NB4 (cell line): ENCODE data around the gene NELFA.
"Not testable (repeated sequence)": the region's sequence is repeated elsewhere in the genome, so short reads cannot be mapped to it uniquely, and the experiment has no call there.

Experiments
- MYC ChIP-seq: IDR thresholded peaks from 2 replicates; pipeline ENCODE4 v1.6.1; 2011; ENCODE audit warnings: low read depth, low read length
- POLR2A ChIP-seq: IDR thresholded peaks from 2 replicates; pipeline ENCODE4 v1.6.1; 2011; ENCODE audit warnings: mild to moderate bottlenecking; ENCODE audit not compliant: insufficient read length; ENCODE audit errors: extremely low read depth
- TF ChIP-seq, protein P1 (sequence below): IDR thresholded peaks from 2 replicates; pipeline ENCODE4 v1.6.1; 2011; ENCODE audit warnings: low read depth, low read length
- TF ChIP-seq, protein P2 (sequence below): IDR thresholded peaks from one replicate; pipeline ENCODE4 v1.5.1; 2012; ENCODE audit warnings: low read depth, low read length

DNA sequence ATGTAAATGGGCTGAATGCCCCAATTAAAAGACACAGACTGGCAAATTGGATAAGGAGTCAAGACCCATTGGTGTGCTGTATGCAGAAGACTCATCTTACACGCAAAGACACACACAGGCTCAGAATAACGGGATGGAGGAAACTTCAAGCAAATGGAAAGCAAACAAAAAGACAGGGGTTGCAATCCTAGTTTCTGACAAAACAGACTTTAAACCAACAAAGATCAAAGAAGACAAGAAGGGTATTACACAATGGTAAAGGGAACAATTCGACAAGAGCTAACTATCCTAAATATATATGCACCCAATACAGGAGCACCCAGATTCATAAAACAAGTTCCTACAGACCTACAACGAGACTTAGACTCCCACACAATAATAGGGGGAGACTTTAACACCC, 9.5 kb downstream of the NELFA start:
- TF ChIP-seq, protein P1, sequence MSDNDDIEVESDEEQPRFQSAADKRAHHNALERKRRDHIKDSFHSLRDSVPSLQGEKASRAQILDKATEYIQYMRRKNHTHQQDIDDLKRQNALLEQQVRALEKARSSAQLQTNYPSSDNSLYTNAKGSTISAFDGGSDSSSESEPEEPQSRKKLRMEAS = not testable (repeated sequence)
- TF ChIP-seq, protein P2, sequence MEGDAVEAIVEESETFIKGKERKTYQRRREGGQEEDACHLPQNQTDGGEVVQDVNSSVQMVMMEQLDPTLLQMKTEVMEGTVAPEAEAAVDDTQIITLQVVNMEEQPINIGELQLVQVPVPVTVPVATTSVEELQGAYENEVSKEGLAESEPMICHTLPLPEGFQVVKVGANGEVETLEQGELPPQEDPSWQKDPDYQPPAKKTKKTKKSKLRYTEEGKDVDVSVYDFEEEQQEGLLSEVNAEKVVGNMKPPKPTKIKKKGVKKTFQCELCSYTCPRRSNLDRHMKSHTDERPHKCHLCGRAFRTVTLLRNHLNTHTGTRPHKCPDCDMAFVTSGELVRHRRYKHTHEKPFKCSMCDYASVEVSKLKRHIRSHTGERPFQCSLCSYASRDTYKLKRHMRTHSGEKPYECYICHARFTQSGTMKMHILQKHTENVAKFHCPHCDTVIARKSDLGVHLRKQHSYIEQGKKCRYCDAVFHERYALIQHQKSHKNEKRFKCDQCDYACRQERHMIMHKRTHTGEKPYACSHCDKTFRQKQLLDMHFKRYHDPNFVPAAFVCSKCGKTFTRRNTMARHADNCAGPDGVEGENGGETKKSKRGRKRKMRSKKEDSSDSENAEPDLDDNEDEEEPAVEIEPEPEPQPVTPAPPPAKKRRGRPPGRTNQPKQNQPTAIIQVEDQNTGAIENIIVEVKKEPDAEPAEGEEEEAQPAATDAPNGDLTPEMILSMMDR = not testable (repeated sequence)
- not testable (repeated sequence) for TF ChIP-seq POLR2A, MYC
